ENCODE measurements around the gene TSPAN17.
A peak's percentile ranks its signal among the peaks of the same experiment; 100 is the strongest.

The TSPAN17 gene

GRCh38 chr5:176629853-176630680 lies 17.2 kb upstream of the TSPAN17 start, which contains the start of the genes EIF4E1B and SNCB:
Gene EIF4E1B (plus strand): TSS chr5:176630675. CDS start chr5:176642788, 12,113 bp downstream.
Gene SNCB (minus strand): TSS chr5:176630534. CDS start chr5:176629654, 880 bp downstream.
- Histone ChIP-seq H3K4me2 (ENCODE audit: low read length) (peak within 1 kb of the TSS; percentile 88), H3K79me1 (ENCODE audit: low read length) (no peaks in the 10 kb centered on the region), H3K27ac (ENCODE audit: low read depth, low read length) (no peak within 1 kb of the TSS), H3K14ac (ENCODE audit: low read length) (no peak within 1 kb of the TSS), H4K91ac (ENCODE audit: low read depth, low read length) (no peak within 1 kb of the TSS), H2AFZ (ENCODE audit: insufficient read depth, low read length, poor library complexity) (no peak within 1 kb of the TSS), H3K9ac (ENCODE audit: low read length) (no peak within 1 kb of the TSS), H4K12ac (ENCODE audit: low read depth, low read length) (no peak within 1 kb of the TSS), H2AK5ac (ENCODE audit: low read length) (no peak within 1 kb of the TSS), H3K4me3 (ENCODE audit: low read depth, low read length) (peak within 1 kb of the TSS; percentile 43), H3K4ac (ENCODE audit: low read depth, low read length) (no peak within 1 kb of the TSS), H2BK12ac (ENCODE audit: low read length) (no peak within 1 kb of the TSS), H3K9me3 (ENCODE audit: insufficient read depth, low read depth, low read length) (peaks cover 4% of the 10 kb centered on the region), H3K36me3 (ENCODE audit: control insufficient read depth in 1 of 2, insufficient read depth in 2 of 2, low read length in 2 of 2) (no peaks in the 10 kb centered on the region), H3K18ac (ENCODE audit: low read length) (no peak within 1 kb of the TSS), H2BK120ac (ENCODE audit: insufficient read depth, low read length, poor library complexity) (no peak within 1 kb of the TSS), H3K4me1 (ENCODE audit: control insufficient read depth in 1 of 2, insufficient read depth in 2 of 2, low read length in 2 of 2) (peaks cover 0 to 6% of the 10 kb centered on the region in 2 experiments), H3K27me3 (ENCODE audit: insufficient read depth, low read length) (peaks cover 34% of the 10 kb centered on the region), H3K23ac (ENCODE audit: low read length) (peak within 1 kb of the TSS; percentile 28), H3K79me2 (ENCODE audit: control insufficient read depth, insufficient read depth, low read length, poor library complexity) (no peaks in the 10 kb centered on the region), H4K8ac (ENCODE audit: low read depth, low read length) (no peak within 1 kb of the TSS), H2BK5ac (ENCODE audit: low read depth, low read length, poor library complexity) (no peak within 1 kb of the TSS)
- no CpG with 5 or more reads among the region's 94 CpGs for WGBS (ENCODE audit: extremely low coverage, insufficient coverage, insufficient read length)
- no peak for DNase-seq

DNA sequence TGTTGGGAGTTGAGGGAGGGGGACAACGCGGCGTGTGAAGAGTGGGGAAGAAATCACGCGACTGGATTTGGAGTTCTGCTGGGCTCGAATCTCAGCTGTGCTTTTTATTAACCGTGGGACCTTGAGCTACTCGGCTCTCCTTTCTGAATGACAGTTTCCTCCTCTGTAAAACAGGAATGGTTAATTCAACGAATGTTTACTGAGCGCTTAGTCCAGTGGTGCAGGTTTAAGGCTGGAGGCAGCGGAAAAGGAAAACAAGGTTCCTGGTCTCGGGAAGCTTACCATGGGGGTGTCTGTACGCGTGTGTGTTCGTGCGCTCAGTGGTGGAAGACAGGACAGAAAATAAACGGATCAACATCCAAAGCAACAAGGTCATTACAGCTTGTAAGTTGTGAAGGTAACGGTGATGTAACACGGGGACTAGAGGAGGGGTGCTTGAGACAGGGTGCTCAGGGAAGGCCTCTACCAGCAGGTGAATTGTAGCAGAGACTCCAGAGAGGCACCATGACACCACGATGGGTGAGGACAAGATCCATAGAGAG lies 16.5 kb upstream of the TSPAN17 start:
- no peak overlapping the region for H3K18ac ChIP-seq (ENCODE audit: low read length)
- H2AFZ ChIP-seq (ENCODE audit: insufficient read depth, low read length, poor library complexity): no peak overlapping the region
- peak overlapping the region; percentile 88 for H3K4me2 ChIP-seq (ENCODE audit: low read length)
- no peak overlapping the region for H3K27ac ChIP-seq (ENCODE audit: low read depth, low read length)
- no peak overlapping the region for H3K4ac ChIP-seq (ENCODE audit: low read depth, low read length)
- H2BK120ac ChIP-seq (ENCODE audit: insufficient read depth, low read length, poor library complexity): no peak overlapping the region
- no peaks in the 10 kb centered on the region for H3K79me1 ChIP-seq (ENCODE audit: low read length)
- no peak overlapping the region for H4K91ac ChIP-seq (ENCODE audit: low read depth, low read length)
- no peak overlapping the region for H2AK5ac ChIP-seq (ENCODE audit: low read length)
- H3K4me3 ChIP-seq (ENCODE audit: low read depth, low read length): peak overlapping the region; percentile 18
- no peak overlapping the region for H4K12ac ChIP-seq (ENCODE audit: low read depth, low read length)
- H3K27me3 ChIP-seq (ENCODE audit: insufficient read depth, low read length): peaks cover 34% of the 10 kb centered on the region
- no peak overlapping the region for H3K14ac ChIP-seq (ENCODE audit: low read length)
- no peak overlapping the region for H2BK5ac ChIP-seq (ENCODE audit: low read depth, low read length, poor library complexity)
- H3K4me1 ChIP-seq (ENCODE audit: control insufficient read depth in 1 of 2, insufficient read depth in 2 of 2, low read length in 2 of 2): peaks cover 0 to 6% of the 10 kb centered on the region in 2 experiments
- H3K9me3 ChIP-seq (ENCODE audit: insufficient read depth, low read depth, low read length): peaks cover 6% of the 10 kb centered on the region
- no peak overlapping the region for H3K9ac ChIP-seq (ENCODE audit: low read length)
- H2BK12ac ChIP-seq (ENCODE audit: low read length): no peak overlapping the region
- peak overlapping the region; percentile 28 for H3K23ac ChIP-seq (ENCODE audit: low read length)
- no CpG with 5 or more reads among the region's 20 CpGs for WGBS (ENCODE audit: extremely low coverage, insufficient coverage, insufficient read length)
- H4K8ac ChIP-seq (ENCODE audit: low read depth, low read length): no peak overlapping the region
- H3K36me3 ChIP-seq (ENCODE audit: control insufficient read depth in 1 of 2, insufficient read depth in 2 of 2, low read length in 2 of 2): no peaks in the 10 kb centered on the region
- no peak for DNase-seq
- H3K79me2 ChIP-seq (ENCODE audit: control insufficient read depth, insufficient read depth, low read length, poor library complexity): no peaks in the 10 kb centered on the region

DNA sequence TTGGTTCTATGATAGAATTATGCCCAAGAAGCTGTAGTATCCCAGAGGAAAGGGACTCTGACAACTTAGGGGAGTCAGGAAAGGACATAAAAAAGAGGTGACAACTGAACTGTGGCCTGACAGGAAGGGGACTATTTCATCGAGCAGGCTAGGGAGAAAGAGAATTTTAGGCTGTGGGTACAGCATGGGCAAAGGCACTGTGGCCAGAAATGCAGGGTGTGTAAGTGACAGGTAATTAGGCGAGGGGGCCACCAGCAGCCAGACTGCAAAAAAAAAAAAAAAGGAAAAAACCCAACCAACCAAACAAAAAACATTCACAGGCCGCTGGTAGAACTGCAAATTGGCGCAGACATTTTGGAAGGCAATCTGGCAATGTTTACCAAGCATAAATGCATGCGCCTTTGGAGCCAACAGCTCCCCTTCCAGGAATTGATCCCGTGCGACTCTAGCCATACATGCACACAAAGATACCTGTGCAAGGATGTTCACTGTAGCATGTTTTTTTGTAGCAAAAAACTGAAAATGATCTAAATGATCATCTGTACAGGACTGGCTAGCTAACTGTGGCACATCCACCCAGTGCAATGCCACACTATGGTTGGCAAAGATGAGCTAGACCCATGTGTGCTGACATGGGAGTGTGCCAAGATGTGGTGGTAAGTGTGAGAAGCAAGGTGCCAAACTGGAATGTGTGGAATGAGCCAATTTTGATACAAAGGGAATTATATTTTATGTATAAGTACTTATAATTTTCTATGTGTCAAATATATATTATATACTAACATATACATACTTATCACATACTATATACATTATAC lies 15.7 kb upstream of the TSPAN17 start:
- peaks cover 10% of the 10 kb centered on the region for H3K9me3 ChIP-seq (ENCODE audit: insufficient read depth, low read depth, low read length)
- H2BK120ac ChIP-seq (ENCODE audit: insufficient read depth, low read length, poor library complexity): no peak overlapping the region
- no peaks in the 10 kb centered on the region for H3K79me2 ChIP-seq (ENCODE audit: control insufficient read depth, insufficient read depth, low read length, poor library complexity)
- no peak for DNase-seq
- no peak overlapping the region for H2BK12ac ChIP-seq (ENCODE audit: low read length)
- no peak overlapping the region for H3K4me2 ChIP-seq (ENCODE audit: low read length)
- no CpG with 5 or more reads among the region's 7 CpGs for WGBS (ENCODE audit: extremely low coverage, insufficient coverage, insufficient read length)
- peaks cover 0 to 6% of the 10 kb centered on the region in 2 experiments for H3K4me1 ChIP-seq (ENCODE audit: control insufficient read depth in 1 of 2, insufficient read depth in 2 of 2, low read length in 2 of 2)
- no peak overlapping the region for H3K27ac ChIP-seq (ENCODE audit: low read depth, low read length)
- no peak overlapping the region for H2BK5ac ChIP-seq (ENCODE audit: low read depth, low read length, poor library complexity)
- no peak overlapping the region for H4K91ac ChIP-seq (ENCODE audit: low read depth, low read length)
- H3K18ac ChIP-seq (ENCODE audit: low read length): no peak overlapping the region
- H3K4ac ChIP-seq (ENCODE audit: low read depth, low read length): no peak overlapping the region
- H3K14ac ChIP-seq (ENCODE audit: low read length): no peak overlapping the region
- H3K79me1 ChIP-seq (ENCODE audit: low read length): no peaks in the 10 kb centered on the region
- H3K23ac ChIP-seq (ENCODE audit: low read length): no peak overlapping the region
- no peak overlapping the region for H3K4me3 ChIP-seq (ENCODE audit: low read depth, low read length)
- no peaks in the 10 kb centered on the region for H3K36me3 ChIP-seq (ENCODE audit: control insufficient read depth in 1 of 2, insufficient read depth in 2 of 2, low read length in 2 of 2)
- no peak overlapping the region for H4K8ac ChIP-seq (ENCODE audit: low read depth, low read length)
- no peak overlapping the region for H4K12ac ChIP-seq (ENCODE audit: low read depth, low read length)
- peaks cover 34% of the 10 kb centered on the region for H3K27me3 ChIP-seq (ENCODE audit: insufficient read depth, low read length)
- H2AK5ac ChIP-seq (ENCODE audit: low read length): no peak overlapping the region
- no peak overlapping the region for H3K9ac ChIP-seq (ENCODE audit: low read length)
- no peak overlapping the region for H2AFZ ChIP-seq (ENCODE audit: insufficient read depth, low read length, poor library complexity)

DNA sequence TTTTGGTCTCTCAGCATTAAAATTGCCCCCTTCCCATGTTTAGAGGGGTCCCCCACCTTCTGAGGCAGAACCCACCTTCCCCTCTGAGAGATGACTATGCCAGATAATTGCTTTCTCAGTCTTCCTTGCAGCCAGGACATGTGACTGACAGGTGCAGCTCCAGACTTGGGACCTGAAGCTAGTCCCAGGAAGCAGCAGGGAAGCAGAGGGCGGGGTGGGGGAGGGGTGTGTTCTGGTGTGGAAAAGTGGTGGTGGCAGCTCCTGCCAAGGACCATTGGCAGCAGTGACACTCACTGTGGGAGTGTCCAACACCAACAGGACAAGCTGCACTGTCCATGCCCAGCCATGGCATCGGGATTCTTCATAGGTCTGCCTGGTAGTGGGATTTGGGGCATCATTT lies 14.5 kb upstream of the TSPAN17 start:
- H2BK5ac ChIP-seq (ENCODE audit: low read depth, low read length, poor library complexity): no peak overlapping the region
- H3K4ac ChIP-seq (ENCODE audit: low read depth, low read length): no peak overlapping the region
- H4K91ac ChIP-seq (ENCODE audit: low read depth, low read length): no peak overlapping the region
- no peak overlapping the region for H3K14ac ChIP-seq (ENCODE audit: low read length)
- peaks cover 10% of the 10 kb centered on the region for H3K9me3 ChIP-seq (ENCODE audit: insufficient read depth, low read depth, low read length)
- H3K79me1 ChIP-seq (ENCODE audit: low read length): no peaks in the 10 kb centered on the region
- H2AFZ ChIP-seq (ENCODE audit: insufficient read depth, low read length, poor library complexity): no peak overlapping the region
- H3K18ac ChIP-seq (ENCODE audit: low read length): no peak overlapping the region
- H2BK120ac ChIP-seq (ENCODE audit: insufficient read depth, low read length, poor library complexity): no peak overlapping the region
- H3K9ac ChIP-seq (ENCODE audit: low read length): no peak overlapping the region
- no peak overlapping the region for H3K27ac ChIP-seq (ENCODE audit: low read depth, low read length)
- H3K23ac ChIP-seq (ENCODE audit: low read length): no peak overlapping the region
- no peak overlapping the region for H2AK5ac ChIP-seq (ENCODE audit: low read length)
- WGBS (ENCODE audit: extremely low coverage, insufficient coverage, insufficient read length): no CpG with 5 or more reads among the region's 2 CpGs
- H4K8ac ChIP-seq (ENCODE audit: low read depth, low read length): no peak overlapping the region
- no peak overlapping the region for H3K4me2 ChIP-seq (ENCODE audit: low read length)
- H3K4me1 ChIP-seq (ENCODE audit: control insufficient read depth in 1 of 2, insufficient read depth in 2 of 2, low read length in 2 of 2): peaks cover 0 to 6% of the 10 kb centered on the region in 2 experiments
- H3K27me3 ChIP-seq (ENCODE audit: insufficient read depth, low read length): peaks cover 34% of the 10 kb centered on the region
- no peak overlapping the region for H3K4me3 ChIP-seq (ENCODE audit: low read depth, low read length)
- H2BK12ac ChIP-seq (ENCODE audit: low read length): no peak overlapping the region
- H3K79me2 ChIP-seq (ENCODE audit: control insufficient read depth, insufficient read depth, low read length, poor library complexity): no peaks in the 10 kb centered on the region
- DNase-seq: no peak
- H3K36me3 ChIP-seq (ENCODE audit: control insufficient read depth in 1 of 2, insufficient read depth in 2 of 2, low read length in 2 of 2): no peaks in the 10 kb centered on the region
- no peak overlapping the region for H4K12ac ChIP-seq (ENCODE audit: low read depth, low read length)

Measured in trophoblast cell (in vitro differentiated cells and primary cell).